PC-3 (cell line): ENCODE measurements around the gene PLS3. TPM values are rescaled to one million over a fixed set of nuclear protein-coding genes. Genes with fewer than 3 reads are reported as not detected.

ENCODE experiments used
- ATAC-seq: fragments of 200-7000 bp; cut with Tn5 transposase; 2 replicates; pipeline ENCODE4 v1.9.1; 2020; ENCODE audit warnings: mild to moderate bottlenecking, moderate library complexity
- BruUV-seq: library from RNA; stranded (reverse); fragments of 400-500 nt; replicated peaks from 2 replicates; lab custom pipeline; 2021; lab: Mats Ljungman, UMichigan
- CTCF ChIA-PET: fragments of 300-600 bp; sonication (Branson Sonifier 250); formaldehyde crosslinking; loops from one replicate; lab custom pipeline; 2022; ENCODE audit warnings: antibody characterized with exemption; lab: Charles Lee
- POLR2A ChIA-PET: fragments of 300-600 bp; sonication (Branson Sonifier 250); formaldehyde crosslinking; loops from one replicate; lab custom pipeline; 2022; ENCODE audit warnings: antibody characterized with exemption; ENCODE audit not compliant: unreplicated experiment; lab: Charles Lee
- DNase-seq: peaks from one replicate; pipeline ENCODE4 v3.0.0-alpha.2; 2015
- H2AFZ ChIP-seq: fragments of 300-600 bp; sonication (generic); 2 replicates; pipeline ENCODE4 v1.6.0; 2016; ENCODE audit warnings: antibody characterized with exemption, low read length
- H3F3A ChIP-seq: fragments of 300-600 bp; sonication (generic); one replicate; pipeline ENCODE4 v1.6.0; 2017; ENCODE audit warnings: antibody characterized with exemption, low read length, control low read depth, mild to moderate bottlenecking; ENCODE audit not compliant: unreplicated experiment
- H3K27ac ChIP-seq: fragments of 300-600 bp; sonication (generic); 2 replicates; pipeline ENCODE4 v1.5.1; 2016; ENCODE audit warnings: mild to moderate bottlenecking, low read length
- H3K27me3 ChIP-seq: fragments of 300-600 bp; sonication (generic); 2 replicates; pipeline ENCODE4 v1.6.1; 2016; ENCODE audit warnings: low read length, mixed read lengths
- H3K36me3 ChIP-seq: fragments of 300-600 bp; sonication (generic); 2 replicates; pipeline ENCODE4 v1.6.1; 2016; ENCODE audit warnings: low read depth, mixed run types, low read length, mixed read lengths
- H3K4me1 ChIP-seq: fragments of 300-600 bp; sonication (generic); 2 replicates; pipeline ENCODE4 v1.5.1; 2016; ENCODE audit warnings: low read length; ENCODE audit not compliant: insufficient read depth
- H3K4me2 ChIP-seq: fragments of 300-600 bp; sonication (generic); 2 replicates; pipeline ENCODE4 v1.6.0; 2016; ENCODE audit warnings: low read length
- H3K4me3 ChIP-seq: fragments of 300-600 bp; sonication (generic); 2 replicates; pipeline ENCODE4 v1.5.1; 2016; ENCODE audit warnings: mild to moderate bottlenecking, low read length, mixed read lengths
- H3K79me2 ChIP-seq: fragments of 300-600 bp; sonication (generic); 2 replicates; pipeline ENCODE4 v1.6.1; 2017; ENCODE audit warnings: low read length, mixed read lengths
- H3K9ac ChIP-seq: fragments of 300-600 bp; sonication (generic); 2 replicates; pipeline ENCODE4 v1.6.0; 2016; ENCODE audit warnings: mild to moderate bottlenecking, low read length
- H3K9me2 ChIP-seq: fragments of 300-600 bp; sonication (generic); replicated peaks from 2 replicates; pipeline ENCODE4 v1.6.1; 2016; ENCODE audit warnings: mixed run types, low read length, mixed read lengths
- H3K9me3 ChIP-seq: fragments of 300-600 bp; sonication (generic); 2 replicates; pipeline ENCODE4 v1.6.1; 2016; ENCODE audit warnings: low read length, mixed read lengths
- H4K20me1 ChIP-seq: fragments of 300-600 bp; sonication (generic); 2 replicates; pipeline ENCODE4 v1.6.1; 2016; ENCODE audit warnings: low read length, mixed read lengths
- EZH2 ChIP-seq: fragments of 300-600 bp; sonication (generic); IDR thresholded peaks from one replicate; pipeline ENCODE4 v1.6.1; 2017; ENCODE audit warnings: antibody characterized with exemption, mild to moderate bottlenecking, low read length; ENCODE audit not compliant: unreplicated experiment
- EZH2phosphoT487 ChIP-seq: fragments of 300-600 bp; sonication (generic); IDR thresholded peaks from 2 replicates; pipeline ENCODE4 v1.6.1; 2018; ENCODE audit warnings: mild to moderate bottlenecking, antibody characterized with exemption, low read length, borderline replicate concordance
- intact Hi-C: fragments of 100-400 bp; cut with micrococcal nuclease; formaldehyde crosslinking; loops from 2 replicates; pipeline ENCODE4 v1.9.0; 2023
- total RNA-seq: library from RNA; depleted of rRNA; stranded (reverse); fragments of >200 nt; gene quantifications from 2 replicates; pipeline ENCODE4 v1.2.3, GENCODE V29; 2014
- TF ChIP-seq, protein P1 (sequence below): fragments of 300-600 bp; sonication (generic); conservative IDR thresholded peaks from 2 replicates; pipeline ENCODE4 v1.5.1; 2017; ENCODE audit warnings: antibody characterized with exemption, low read depth, mild to moderate bottlenecking, low read length

The PLS3 gene
- total RNA-seq, 1 experiment from 2014 or later = 267 TPM

DNA sequence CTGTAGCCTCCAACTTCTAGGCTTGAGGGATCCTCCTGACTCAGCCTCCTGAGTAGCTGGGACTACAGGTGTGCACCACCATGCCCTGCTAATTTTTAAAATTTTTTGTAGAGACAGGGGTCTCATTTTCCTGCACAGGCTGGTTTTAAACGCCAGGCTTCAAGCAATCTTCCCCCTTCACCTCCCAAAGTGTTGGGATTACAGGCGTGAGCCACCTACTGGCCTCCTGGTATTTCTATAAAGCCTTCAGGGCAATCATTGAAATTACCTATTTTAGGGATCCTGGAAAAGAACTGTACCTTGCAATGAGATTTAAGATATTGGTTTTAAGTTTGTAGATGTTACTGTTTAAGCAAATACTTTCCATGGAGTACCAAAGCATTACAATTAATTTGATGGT lies 13.5 kb upstream of the PLS3 start:
- H3F3A ChIP-seq = no peaks in the 10 kb centered on the region
- BruUV-seq = no TSS peak
- no peaks in the 10 kb centered on the region for H3K9me3 ChIP-seq
- H3K79me2 ChIP-seq = no peaks in the 10 kb centered on the region
- H3K27me3 ChIP-seq = no peaks in the 10 kb centered on the region
- DNase-seq (peak; percentile 49), ATAC-seq (peak; percentile 61)
- no peaks in the 10 kb centered on the region for H3K4me1 ChIP-seq
- no peaks in the 10 kb centered on the region for H3K36me3 ChIP-seq
- intact Hi-C loops = loop anchor here (1.0 kb wide), 1 partner anchor 217 kb away; no protein-coding TSS in a partner anchor
- H3K27ac ChIP-seq = no peak overlapping the region
- H2AFZ ChIP-seq = no peak overlapping the region
- no peak overlapping the region for H3K4me2 ChIP-seq
- ChIA-PET POLR2A (no interaction called here), CTCF (interaction anchor here (0.6 to 1.2 kb wide), 2 partner anchors 27 to 217 kb away, joined by 3 to 4 read pairs; no protein-coding TSS in a partner anchor)
- no peak overlapping the region for H3K4me3 ChIP-seq
- no peaks in the 10 kb centered on the region for H4K20me1 ChIP-seq
- H3K9ac ChIP-seq = no peak overlapping the region
- no peak for TF ChIP-seq EZH2phosphoT487
- TF ChIP-seq, protein P1, sequence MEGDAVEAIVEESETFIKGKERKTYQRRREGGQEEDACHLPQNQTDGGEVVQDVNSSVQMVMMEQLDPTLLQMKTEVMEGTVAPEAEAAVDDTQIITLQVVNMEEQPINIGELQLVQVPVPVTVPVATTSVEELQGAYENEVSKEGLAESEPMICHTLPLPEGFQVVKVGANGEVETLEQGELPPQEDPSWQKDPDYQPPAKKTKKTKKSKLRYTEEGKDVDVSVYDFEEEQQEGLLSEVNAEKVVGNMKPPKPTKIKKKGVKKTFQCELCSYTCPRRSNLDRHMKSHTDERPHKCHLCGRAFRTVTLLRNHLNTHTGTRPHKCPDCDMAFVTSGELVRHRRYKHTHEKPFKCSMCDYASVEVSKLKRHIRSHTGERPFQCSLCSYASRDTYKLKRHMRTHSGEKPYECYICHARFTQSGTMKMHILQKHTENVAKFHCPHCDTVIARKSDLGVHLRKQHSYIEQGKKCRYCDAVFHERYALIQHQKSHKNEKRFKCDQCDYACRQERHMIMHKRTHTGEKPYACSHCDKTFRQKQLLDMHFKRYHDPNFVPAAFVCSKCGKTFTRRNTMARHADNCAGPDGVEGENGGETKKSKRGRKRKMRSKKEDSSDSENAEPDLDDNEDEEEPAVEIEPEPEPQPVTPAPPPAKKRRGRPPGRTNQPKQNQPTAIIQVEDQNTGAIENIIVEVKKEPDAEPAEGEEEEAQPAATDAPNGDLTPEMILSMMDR = peak; percentile 61
- H3K9me2 ChIP-seq = no peaks in the 10 kb centered on the region

DNA sequence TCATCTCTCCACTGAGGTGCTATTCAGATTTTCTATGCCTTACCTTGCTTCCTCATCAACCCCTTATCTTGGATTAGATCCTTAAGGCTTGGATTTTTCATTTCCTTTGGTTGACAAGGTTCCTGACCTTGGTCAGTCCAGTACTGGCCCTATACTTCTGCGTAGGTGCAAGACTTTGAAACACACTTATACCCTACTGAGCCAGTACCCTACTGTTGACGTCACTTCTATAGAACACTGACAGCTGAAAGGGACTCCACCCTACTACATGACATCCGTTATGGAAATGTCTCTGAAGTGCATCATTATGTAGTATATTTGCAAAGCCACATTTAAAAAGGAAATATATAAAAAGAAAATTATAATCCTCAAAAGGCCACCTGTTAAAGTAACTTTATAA lies 12.0 kb upstream of the PLS3 start:
- H3K27me3 ChIP-seq = no peaks in the 10 kb centered on the region
- no peak overlapping the region for H3K9ac ChIP-seq
- BruUV-seq = no TSS peak
- H3K9me2 ChIP-seq = no peaks in the 10 kb centered on the region
- H3K9me3 ChIP-seq = no peaks in the 10 kb centered on the region
- no peak overlapping the region for H2AFZ ChIP-seq
- H3K36me3 ChIP-seq = no peaks in the 10 kb centered on the region
- H4K20me1 ChIP-seq = no peaks in the 10 kb centered on the region
- ChIA-PET CTCF (interaction anchor here (0.6 kb wide), 1 partner anchor 13 kb away, joined by 3 read pairs; no protein-coding TSS in a partner anchor), POLR2A (no interaction called here)
- H3K79me2 ChIP-seq = no peaks in the 10 kb centered on the region
- no peak for ATAC-seq
- no peak overlapping the region for H3K4me2 ChIP-seq
- H3F3A ChIP-seq = no peaks in the 10 kb centered on the region
- H3K27ac ChIP-seq = no peak overlapping the region
- intact Hi-C loops = no loop called here
- no peak for DNase-seq
- no peak overlapping the region for H3K4me3 ChIP-seq
- TF ChIP-seq, protein P1 = no peak
- no peaks in the 10 kb centered on the region; the same call in 1 of the 2 replicates for H3K4me1 ChIP-seq

DNA sequence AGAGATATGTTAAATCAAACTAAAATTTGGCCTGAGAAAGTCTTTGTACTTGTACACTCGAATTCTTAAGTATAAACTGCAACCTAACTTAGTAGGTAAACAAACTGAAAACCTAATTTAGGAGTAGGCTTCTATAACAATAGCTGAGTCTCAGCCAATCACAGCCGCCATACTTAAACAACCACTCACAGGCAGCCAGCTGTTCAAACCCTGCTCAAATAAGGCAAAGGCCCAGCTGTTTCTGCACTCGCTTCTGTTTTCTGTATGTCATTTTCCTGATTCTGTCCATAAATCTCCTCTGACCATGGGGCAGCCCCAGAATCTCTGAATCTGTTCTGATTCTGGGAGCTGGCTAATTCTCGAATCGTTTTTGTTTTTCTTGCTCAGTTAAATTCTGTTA lies 7.8 kb upstream of the PLS3 start:
- no peaks in the 10 kb centered on the region for H3F3A ChIP-seq
- intact Hi-C loops = no loop called here
- POLR2A ChIA-PET = no interaction called here
- H3K27ac ChIP-seq = no peak overlapping the region
- no peaks in the 10 kb centered on the region for H3K79me2 ChIP-seq
- no peaks in the 10 kb centered on the region for H3K9me2 ChIP-seq
- peak overlapping the region; percentile 30; the same call in 1 of the 2 replicates for H2AFZ ChIP-seq
- DNase-seq (no peak), ATAC-seq (no peak)
- H3K4me1 ChIP-seq = no peaks in the 10 kb centered on the region; the same call in 1 of the 2 replicates
- H4K20me1 ChIP-seq = no peaks in the 10 kb centered on the region
- CTCF ChIA-PET = no interaction called here
- H3K9me3 ChIP-seq = no peaks in the 10 kb centered on the region
- TF ChIP-seq EZH2 = no peak
- TF ChIP-seq, protein P1 = no peak
- no peak for TF ChIP-seq EZH2phosphoT487
- H3K4me2 ChIP-seq = no peak overlapping the region; the same call in 1 of the 2 replicates
- no peaks in the 10 kb centered on the region for H3K27me3 ChIP-seq
- no TSS peak for BruUV-seq
- H3K9ac ChIP-seq = no peak overlapping the region
- no peak overlapping the region for H3K4me3 ChIP-seq
- H3K36me3 ChIP-seq = no peaks in the 10 kb centered on the region
